CD4-positive, alpha-beta T cell (primary cell): Measurements from ENCODE around the gene PPP1R3C. TPM values are rescaled to one million over a fixed set of nuclear protein-coding genes. Genes with fewer than 3 reads are reported as not detected.

Experiments used
- ATAC-seq: fragments of 200-7000 bp; cut with Tn5 transposase; one replicate; pipeline ENCODE4 v1.10.0; 2022; ENCODE audit warnings: mild to moderate bottlenecking; ENCODE audit not compliant: poor library complexity
- CTCF ChIA-PET: fragments of 350-600 bp; sonication (Branson Sonifier 250); formaldehyde crosslinking; loops from one replicate; lab custom pipeline; 2021; ENCODE audit warnings: antibody characterized with exemption, inconsistent platforms; lab: Charles Lee
- POLR2A ChIA-PET: fragments of 350-600 bp; sonication (Branson Sonifier 250); formaldehyde crosslinking; loops from one replicate; lab custom pipeline; 2021; ENCODE audit warnings: antibody characterized with exemption, inconsistent platforms; lab: Charles Lee
- DNase-seq, 14 experiments: peaks; one replicate each; pipeline ENCODE4 v3.0.0-alpha.2; 2013 to 2020; ENCODE audit warnings: mixed read lengths in 2 of 14
- H3K27ac ChIP-seq, 2 donors: one replicate each; pipeline versions ENCODE4 v1.5.1 to v1.7.0; 2013; ENCODE audit warnings: low read length in 2 of 2, low read depth in 1 of 2, mild to moderate bottlenecking in 1 of 2
- H3K27me3 ChIP-seq, 2 experiments: 1 replicate in 1 of 2; 2 replicates in 1 of 2; pipeline versions ENCODE4 v1.6.1 to v1.7.0; 2013; ENCODE audit warnings: low read length in 2 of 2, control low read depth in 1 of 2, mild to moderate bottlenecking in 1 of 2, moderate library complexity in 1 of 2; ENCODE audit not compliant: insufficient read depth in 2 of 2, control insufficient read depth in 1 of 2
- H3K36me3 ChIP-seq: one replicate; pipeline ENCODE4 v1.6.1; 2013; ENCODE audit warnings: low read length, control low read depth; ENCODE audit not compliant: insufficient read depth
- H3K4me1 ChIP-seq: one replicate; pipeline ENCODE4 v1.6.1; 2013; ENCODE audit warnings: low read length, control low read depth; ENCODE audit not compliant: insufficient read depth
- H3K4me3 ChIP-seq: one replicate; pipeline ENCODE4 v1.5.1; 2013; ENCODE audit warnings: mild to moderate bottlenecking, low read length, moderate library complexity
- H3K9me3 ChIP-seq, 2 experiments: 1 replicate in 1 of 2; 2 replicates in 1 of 2; pipeline versions ENCODE4 v1.6.1 to v1.7.0; 2013; ENCODE audit warnings: low read length in 2 of 2, mild to moderate bottlenecking in 2 of 2, control low read depth in 1 of 2, moderate library complexity in 1 of 2; ENCODE audit not compliant: control insufficient read depth in 1 of 2, insufficient read depth in 1 of 2
- H3K27ac Mint-ChIP-seq: one replicate; pipeline ENCODE4 v1.8.0; 2020; ENCODE audit warnings: mixed read lengths
- H3K27me3 Mint-ChIP-seq: one replicate; pipeline ENCODE4 v1.8.0; 2021; ENCODE audit warnings: mixed read lengths
- H3K36me3 Mint-ChIP-seq: one replicate; pipeline ENCODE4 v1.8.0; 2021; ENCODE audit warnings: low read depth, mixed read lengths
- H3K4me1 Mint-ChIP-seq: one replicate; pipeline ENCODE4 v1.8.0; 2021; ENCODE audit warnings: low read depth, mixed read lengths
- H3K4me3 Mint-ChIP-seq: one replicate; pipeline ENCODE4 v1.8.0; 2020; ENCODE audit warnings: mild to moderate bottlenecking, mixed read lengths
- H3K9me3 Mint-ChIP-seq: one replicate; pipeline ENCODE4 v1.8.0; 2020; ENCODE audit warnings: mixed read lengths
- intact Hi-C, 2 experiments: fragments of 100-400 bp; cut with DNase I in 1 of 2; cut with micrococcal nuclease in 1 of 2; formaldehyde crosslinking; loops; one replicate each; pipeline versions ENCODE4 v1.15.1 to v1.9.0; 2023 to 2025; cut with DNase I, micrococcal nuclease
- total RNA-seq, 174 experiments: library from RNA in 2 of 174; stranded (reverse) in 2 of 174; gene quantifications; one replicate each; pipeline ENCODE4 v1.2.3 and lab custom pipeline; 2021 to 2026
- TF ChIP-seq, protein P1 (sequence below): fragments of 200-600 bp; IDR thresholded peaks from one replicate; pipeline ENCODE4 v1.8.0; 2022; ENCODE audit warnings: antibody characterized with exemption, mild to moderate bottlenecking

The PPP1R3C gene
- total RNA-seq, 2 experiments from 2014 or later = not detected

DNA sequence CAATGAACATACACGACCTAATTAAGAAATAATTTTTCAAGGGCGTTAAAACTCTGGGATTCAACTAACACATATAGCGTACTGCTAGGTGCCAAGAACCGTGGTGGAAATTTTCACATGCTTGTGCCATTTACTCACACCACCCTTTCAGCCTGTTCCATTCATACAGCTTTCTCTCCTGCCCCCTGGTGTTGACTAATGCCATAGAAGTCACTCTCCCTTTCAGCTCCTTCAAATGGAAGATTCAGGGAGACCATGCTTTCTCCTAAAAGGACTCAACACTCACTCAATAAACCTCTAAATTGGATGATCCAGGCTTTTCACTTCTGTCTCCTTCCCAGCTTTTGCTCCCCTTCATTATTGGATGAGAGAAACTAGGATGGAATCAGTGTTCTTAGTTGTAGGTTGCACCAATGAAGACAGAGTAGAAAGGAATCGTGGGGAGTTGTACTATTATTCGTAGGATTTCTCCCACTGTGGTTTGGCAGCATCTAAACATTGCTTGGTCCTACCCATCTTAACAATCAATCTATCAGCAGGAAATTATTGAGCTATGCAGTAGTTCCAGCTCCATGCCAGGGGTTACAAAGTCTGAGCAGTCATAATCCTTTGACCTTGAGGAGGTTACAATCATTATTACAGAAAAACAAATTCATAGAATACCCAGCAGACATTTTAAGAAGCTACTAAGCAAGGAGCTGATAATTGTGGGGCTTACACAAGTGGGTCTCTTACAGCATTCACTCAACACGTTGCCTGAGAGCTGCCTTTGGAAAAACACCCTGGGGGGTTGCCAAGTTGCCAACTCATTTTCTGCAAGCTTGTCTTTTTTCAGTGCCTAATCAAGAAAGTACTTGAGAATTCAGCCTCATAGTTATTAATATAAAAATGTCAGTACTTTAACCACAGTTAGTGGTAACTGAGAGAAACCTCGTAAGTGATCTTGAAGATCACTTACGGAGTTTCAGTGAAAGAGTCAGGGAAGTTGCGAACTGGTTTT, 2.8 kb upstream of the PPP1R3C start:
- Histone ChIP-seq H3K4me1 (peaks cover 12% of the 10 kb centered on the region), H3K27ac (no peak overlapping the region), H3K27me3 (peaks cover 26 to 43% of the 10 kb centered on the region in 2 experiments), H3K9me3 (peaks cover 0 to 6% of the 10 kb centered on the region in 2 experiments), H3K36me3 (no peaks in the 10 kb centered on the region), H3K4me3 (no peak overlapping the region)
- DNase-seq (peak in 10 of 14 experiments; percentile 3 to 68 (median 19)), ATAC-seq (peak; percentile 57)
- H3K4me1 Mint-ChIP-seq = peaks cover 4% of the 10 kb centered on the region
- no peak overlapping the region for H3K4me3 Mint-ChIP-seq
- intact Hi-C loops = loop anchor here (1.0 to 10.0 kb wide), 6 partner anchors 246 to 629 kb away; partner anchors contain the start of gene FGFBP3 (in 1 of the 2)
- H3K9me3 Mint-ChIP-seq = no peaks in the 10 kb centered on the region
- peaks cover 67% of the 10 kb centered on the region for H3K27me3 Mint-ChIP-seq
- POLR2A ChIA-PET = interaction anchor here (1.3 kb wide), 1 partner anchor 337 kb away, joined by 11 read pairs; no protein-coding TSS in a partner anchor
- H3K27ac Mint-ChIP-seq = no peak overlapping the region
- no peaks in the 10 kb centered on the region for H3K36me3 Mint-ChIP-seq
- TF ChIP-seq, protein P1, sequence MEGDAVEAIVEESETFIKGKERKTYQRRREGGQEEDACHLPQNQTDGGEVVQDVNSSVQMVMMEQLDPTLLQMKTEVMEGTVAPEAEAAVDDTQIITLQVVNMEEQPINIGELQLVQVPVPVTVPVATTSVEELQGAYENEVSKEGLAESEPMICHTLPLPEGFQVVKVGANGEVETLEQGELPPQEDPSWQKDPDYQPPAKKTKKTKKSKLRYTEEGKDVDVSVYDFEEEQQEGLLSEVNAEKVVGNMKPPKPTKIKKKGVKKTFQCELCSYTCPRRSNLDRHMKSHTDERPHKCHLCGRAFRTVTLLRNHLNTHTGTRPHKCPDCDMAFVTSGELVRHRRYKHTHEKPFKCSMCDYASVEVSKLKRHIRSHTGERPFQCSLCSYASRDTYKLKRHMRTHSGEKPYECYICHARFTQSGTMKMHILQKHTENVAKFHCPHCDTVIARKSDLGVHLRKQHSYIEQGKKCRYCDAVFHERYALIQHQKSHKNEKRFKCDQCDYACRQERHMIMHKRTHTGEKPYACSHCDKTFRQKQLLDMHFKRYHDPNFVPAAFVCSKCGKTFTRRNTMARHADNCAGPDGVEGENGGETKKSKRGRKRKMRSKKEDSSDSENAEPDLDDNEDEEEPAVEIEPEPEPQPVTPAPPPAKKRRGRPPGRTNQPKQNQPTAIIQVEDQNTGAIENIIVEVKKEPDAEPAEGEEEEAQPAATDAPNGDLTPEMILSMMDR = peak; percentile 61
- CTCF ChIA-PET = interaction anchor here (0.6 to 3.2 kb wide), 6 partner anchors 9 to 756 kb away, joined by 3 to 15 read pairs (median 4); no protein-coding TSS in a partner anchor

DNA sequence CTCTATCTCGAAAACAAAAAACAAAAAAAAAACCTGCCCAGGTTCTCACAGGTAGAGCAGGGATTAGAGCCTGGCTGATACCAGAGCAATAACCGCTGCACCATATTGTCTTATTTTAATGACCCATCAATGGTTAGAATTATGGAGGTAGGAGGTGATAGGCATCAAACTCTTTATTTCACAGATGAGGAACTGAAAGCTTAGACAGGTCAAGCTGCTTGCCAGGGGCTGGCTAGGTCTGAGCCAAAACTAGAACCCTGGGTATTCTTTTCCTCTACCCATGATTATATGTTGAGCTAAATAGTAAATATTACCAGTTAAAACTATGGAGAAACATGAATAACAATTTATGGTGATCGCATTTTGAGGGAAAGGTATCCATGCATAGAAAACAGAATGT, 2.0 kb upstream of the PPP1R3C start:
- H3K27me3 Mint-ChIP-seq = peaks cover 75% of the 10 kb centered on the region
- no peaks in the 10 kb centered on the region for H3K36me3 Mint-ChIP-seq
- TF ChIP-seq, protein P1 = no peak

DNA sequence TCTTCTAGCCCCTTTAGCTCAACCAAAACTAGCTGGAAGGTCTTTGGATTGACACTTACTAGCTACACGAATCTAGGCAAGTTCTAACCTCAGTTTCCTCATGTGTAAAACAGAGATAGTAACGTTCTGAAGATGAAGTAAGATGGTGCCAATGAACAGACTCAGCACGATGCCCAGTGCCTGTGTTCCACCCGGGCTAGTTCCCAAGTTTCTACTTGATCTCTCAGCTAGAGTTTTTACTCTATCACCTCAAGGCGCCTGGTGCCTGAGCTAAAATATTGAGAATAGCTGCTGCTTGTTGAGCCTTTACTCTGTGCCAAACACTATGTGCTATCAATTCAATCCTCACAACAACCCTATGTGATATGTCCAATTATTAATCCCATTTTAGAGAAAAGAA, 1.4 kb upstream of the PPP1R3C start:
- H3K27me3 ChIP-seq = peaks cover 31 to 48% of the 10 kb centered on the region in 2 experiments
- POLR2A ChIA-PET = no interaction called here

More for the DNA sequence above, 2.0 kb upstream of the PPP1R3C start:
- Mint-ChIP-seq H3K4me1 (peaks cover 4% of the 10 kb centered on the region), H3K27ac (no peak overlapping the region), H3K9me3 (no peaks in the 10 kb centered on the region), H3K4me3 (no peak overlapping the region)
- peaks cover 29 to 48% of the 10 kb centered on the region in 2 experiments for H3K27me3 ChIP-seq
- CTCF ChIA-PET = interaction anchor here (0.6 to 3.2 kb wide), 6 partner anchors 8 to 755 kb away, joined by 3 to 15 read pairs (median 4); no protein-coding TSS in a partner anchor
- POLR2A ChIA-PET = interaction anchor here (1.3 kb wide), 1 partner anchor 336 kb away, joined by 11 read pairs; no protein-coding TSS in a partner anchor
- intact Hi-C loops = loop anchor here (1.0 to 10.0 kb wide), 5 partner anchors 246 to 628 kb away; partner anchors contain the start of gene FGFBP3 (in 1 of the 2)
- no peak overlapping the region for H3K27ac ChIP-seq
- ATAC-seq (no peak), DNase-seq (no peak)
- H3K4me1 ChIP-seq = peaks cover 12% of the 10 kb centered on the region
- H3K36me3 ChIP-seq = no peaks in the 10 kb centered on the region
- no peak overlapping the region for H3K4me3 ChIP-seq
- peaks cover 0 to 6% of the 10 kb centered on the region in 2 experiments for H3K9me3 ChIP-seq

More for the DNA sequence above, 1.4 kb upstream of the PPP1R3C start:
- Histone ChIP-seq H3K4me1 (peaks cover 12% of the 10 kb centered on the region), H3K27ac (no peak overlapping the region), H3K9me3 (peaks cover 0 to 6% of the 10 kb centered on the region in 2 experiments), H3K36me3 (no peaks in the 10 kb centered on the region), H3K4me3 (no peak overlapping the region)
- H3K9me3 Mint-ChIP-seq = no peaks in the 10 kb centered on the region
- TF ChIP-seq, protein P1 = no peak
- no peaks in the 10 kb centered on the region for H3K36me3 Mint-ChIP-seq
- intact Hi-C loops = loop anchor here in 1 of 2 experiments (2.0 to 10.0 kb wide), 2 partner anchors 245 to 271 kb away; partner anchors contain the start of gene FGFBP3
- peaks cover 81% of the 10 kb centered on the region for H3K27me3 Mint-ChIP-seq
- DNase-seq = no peak
- no peak overlapping the region for H3K27ac Mint-ChIP-seq
- CTCF ChIA-PET = interaction anchor here (0.6 to 3.2 kb wide), 3 partner anchors 336 to 723 kb away, joined by 3 to 15 read pairs (median 4); no protein-coding TSS in a partner anchor
- H3K4me1 Mint-ChIP-seq = peaks cover 4% of the 10 kb centered on the region
- no peak for ATAC-seq
- no peak overlapping the region for H3K4me3 Mint-ChIP-seq
